Measurements from ENCODE around the gene LPCAT1.
"Not testable (repeated sequence)": the region's sequence is repeated elsewhere in the genome, so short reads cannot be mapped to it uniquely, and the experiment has no call there.

Gene LPCAT1

GRCh38 chr5:1466631-1467265, 57.0 kb downstream of the LPCAT1 start:
- no peak for DNase-seq (ENCODE audit: low spot score)

GRCh38 chr5:1465966-1466471, 57.7 kb downstream of the LPCAT1 start:
- no peak for DNase-seq (ENCODE audit: low spot score)

GRCh38 chr5:1465117-1465516, 58.6 kb downstream of the LPCAT1 start:
- no peak for DNase-seq (ENCODE audit: low spot score)

GRCh38 chr5:1464511-1464910, 59.2 kb downstream of the LPCAT1 start:
- no peak for DNase-seq (ENCODE audit: low spot score)

- no peak for DNase-seq (ENCODE audit: low spot score)
Measured at GRCh38 chr5:1464096-1464446, 59.7 kb downstream of the LPCAT1 start.

- DNase-seq (ENCODE audit: low spot score), result peak; percentile 55
Measured at GRCh38 chr5:1463326-1464095, 60.2 kb downstream of the LPCAT1 start.

GRCh38 chr5:1462358-1462757, 61.4 kb downstream of the LPCAT1 start:
- no peak for DNase-seq (ENCODE audit: low spot score)

- DNase-seq (ENCODE audit: low spot score), result no peak
Measured at GRCh38 chr5:1461396-1461795, 62.4 kb downstream of the LPCAT1 start.

- DNase-seq (ENCODE audit: low spot score), result peak; percentile 17
Measured at GRCh38 chr5:1460054-1460682, 63.6 kb downstream of the LPCAT1 start.

- DNase-seq (ENCODE audit: low spot score), result not testable (repeated sequence)
Measured at GRCh38 chr5:1459435-1459834, 64.3 kb downstream of the LPCAT1 start.

- not testable (repeated sequence) for DNase-seq (ENCODE audit: low spot score)
Measured at GRCh38 chr5:1456110-1456881, 67.5 kb downstream of the LPCAT1 start.

GRCh38 chr5:1453613-1454012, 70.1 kb downstream of the LPCAT1 start:
- DNase-seq (ENCODE audit: low spot score), result no peak

GRCh38 chr5:1449081-1449630, 74.6 kb downstream of the LPCAT1 start:
- peak; percentile 45 for DNase-seq (ENCODE audit: low spot score)

- DNase-seq (ENCODE audit: low spot score), result no peak
Measured at GRCh38 chr5:1448511-1449011, 75.2 kb downstream of the LPCAT1 start.

GRCh38 chr5:1447671-1448361, 75.9 kb downstream of the LPCAT1 start:
- DNase-seq (ENCODE audit: low spot score), result peak; percentile 54

GRCh38 chr5:1446602-1447343, 77.0 kb downstream of the LPCAT1 start:
- DNase-seq (ENCODE audit: low spot score), result peak; percentile 47

- peak; percentile 63 for DNase-seq (ENCODE audit: low spot score)
Measured at GRCh38 chr5:1445689-1446601, 77.8 kb downstream of the LPCAT1 start.

- DNase-seq (ENCODE audit: low spot score), result peak; percentile 72
Measured at GRCh38 chr5:1445313-1445688, 78.5 kb downstream of the LPCAT1 start, which contains the start of gene SLC6A3. TSS of gene SLC6A3 (minus strand) at chr5:1445440. CDS start at chr5:1443197, 2,243 bp downstream.

Measured in left forelimb (tissue), 1 donor.